WTC11 (cell line): ENCODE measurements around the gene WARS2.

Experiments
- CBFB ChIP-seq: sonication (generic); formaldehyde crosslinking; IDR thresholded peaks from 2 replicates; pipeline ENCODE4 v1.8.1; 2022; ENCODE audit warnings: mild to moderate bottlenecking, low read depth, missing genetic modification reagents
- CTCF ChIP-seq: fragments of 200-600 bp; IDR thresholded peaks from 2 replicates; pipeline ENCODE4 v1.8.0; 2022; ENCODE audit warnings: antibody characterized with exemption
- ELF4 ChIP-seq: sonication (generic); formaldehyde crosslinking; IDR thresholded peaks from 2 replicates; pipeline ENCODE4 v1.8.1; 2022; ENCODE audit warnings: low read depth, mild to moderate bottlenecking, moderate library complexity, missing genetic modification reagents
- ETV6 ChIP-seq: sonication (generic); formaldehyde crosslinking; IDR thresholded peaks from 2 replicates; pipeline ENCODE4 v1.8.1; 2022; ENCODE audit warnings: mild to moderate bottlenecking, missing genetic modification reagents
- NFYB ChIP-seq: sonication (generic); formaldehyde crosslinking; conservative IDR thresholded peaks from 2 replicates; pipeline ENCODE4 v1.8.0; 2022; ENCODE audit warnings: low read depth, missing genetic modification reagents
- NR1H2 ChIP-seq: sonication (generic); formaldehyde crosslinking; IDR thresholded peaks from 2 replicates; pipeline ENCODE4 v1.9.0; 2021; ENCODE audit warnings: mild to moderate bottlenecking, moderate library complexity, missing genetic modification reagents
- NR2C2 ChIP-seq: sonication (generic); formaldehyde crosslinking; IDR thresholded peaks from 2 replicates; pipeline ENCODE4 v1.8.0; 2022; ENCODE audit warnings: mild to moderate bottlenecking, missing genetic modification reagents
- NR3C1 ChIP-seq: sonication (generic); formaldehyde crosslinking; conservative IDR thresholded peaks from 2 replicates; pipeline ENCODE4 v1.8.1; 2023; ENCODE audit warnings: low read depth, mild to moderate bottlenecking, missing genetic modification reagents
- ZNF138 ChIP-seq: sonication (generic); formaldehyde crosslinking; conservative IDR thresholded peaks from 2 replicates; pipeline ENCODE4 v1.8.1; 2022; ENCODE audit warnings: mild to moderate bottlenecking, moderate library complexity, missing genetic modification reagents
- ZNF317 ChIP-seq: sonication (generic); formaldehyde crosslinking; IDR thresholded peaks from 2 replicates; pipeline ENCODE4 v1.8.1; 2023; ENCODE audit warnings: low read depth, mild to moderate bottlenecking, moderate library complexity, missing genetic modification reagents, borderline replicate concordance
- ZNF396 ChIP-seq: fragments of 250-450 bp; sonication (Bioruptor Pico); IDR thresholded peaks from 2 replicates; pipeline ENCODE4 v1.8.0; 2021; ENCODE audit warnings: mild to moderate bottlenecking, moderate library complexity, borderline replicate concordance
- TF ChIP-seq, protein P1 (sequence below): sonication (generic); formaldehyde crosslinking; IDR thresholded peaks from 2 replicates; pipeline ENCODE4 v1.8.1; 2023; ENCODE audit warnings: mild to moderate bottlenecking, missing genetic modification reagents

DNA sequence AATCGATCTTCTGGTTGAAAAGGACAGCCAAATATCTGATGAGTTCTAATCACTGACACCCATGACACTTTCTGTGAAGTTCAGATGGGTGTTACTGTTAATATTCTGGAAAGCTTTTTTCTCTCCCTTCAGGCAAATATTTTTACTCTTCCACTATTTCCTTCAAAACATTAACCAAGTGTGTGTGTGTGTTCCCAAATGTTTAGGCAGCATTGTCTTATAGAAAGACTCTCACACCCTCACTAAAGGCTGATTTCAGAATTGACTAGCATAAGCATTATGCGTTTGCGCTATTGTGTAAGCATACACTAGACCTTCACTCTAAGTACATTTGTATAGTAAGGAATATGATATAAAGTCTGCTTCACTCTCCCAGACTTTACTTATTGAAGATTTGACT is 24.7 kb downstream of the WARS2 start:
- TF ChIP-seq CTCF (no peak), NR3C1 (CRISPR knock-in tag) (no peak), ZNF317 (CRISPR knock-in tag) (no peak), NFYB (no peak), CBFB (CRISPR knock-in tag) (no peak), ZNF138 (no peak), ELF4 (CRISPR knock-in tag) (no peak), ZNF396 (CRISPR knock-in tag) (no peak), NR2C2 (CRISPR knock-in tag) (no peak), ETV6 (CRISPR knock-in tag) (no peak), NR1H2 (no peak)
- TF ChIP-seq, protein P1, sequence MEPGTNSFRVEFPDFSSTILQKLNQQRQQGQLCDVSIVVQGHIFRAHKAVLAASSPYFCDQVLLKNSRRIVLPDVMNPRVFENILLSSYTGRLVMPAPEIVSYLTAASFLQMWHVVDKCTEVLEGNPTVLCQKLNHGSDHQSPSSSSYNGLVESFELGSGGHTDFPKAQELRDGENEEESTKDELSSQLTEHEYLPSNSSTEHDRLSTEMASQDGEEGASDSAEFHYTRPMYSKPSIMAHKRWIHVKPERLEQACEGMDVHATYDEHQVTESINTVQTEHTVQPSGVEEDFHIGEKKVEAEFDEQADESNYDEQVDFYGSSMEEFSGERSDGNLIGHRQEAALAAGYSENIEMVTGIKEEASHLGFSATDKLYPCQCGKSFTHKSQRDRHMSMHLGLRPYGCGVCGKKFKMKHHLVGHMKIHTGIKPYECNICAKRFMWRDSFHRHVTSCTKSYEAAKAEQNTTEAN (CRISPR knock-in tag): no peak
